H1 (cell line): ENCODE results near the gene MPHOSPH10. TPM values are rescaled to one million over a fixed set of nuclear protein-coding genes. Genes with fewer than 3 reads are reported as not detected.

Experiments
- CTCF ChIA-PET: fragments of 300-600 bp; sonication (Branson Sonifier 250); formaldehyde crosslinking; loops from one replicate; lab custom pipeline; 2021; ENCODE audit not compliant: partially characterized antibody; lab: Charles Lee
- POLR2A ChIA-PET: fragments of 300-600 bp; sonication (Branson Sonifier 250); formaldehyde crosslinking; loops from one replicate; lab custom pipeline; 2021; ENCODE audit warnings: inconsistent platforms; ENCODE audit not compliant: partially characterized antibody; lab: Charles Lee
- DNase-seq, 2 experiments: peaks; one replicate each; pipeline versions ENCODE4 v3.0.0 to v3.0.0-alpha.2; 2010 to 2022; ENCODE audit warnings: low spot score in 2 of 2, low read depth in 1 of 2, mixed read lengths in 1 of 2
- FAIRE-seq: peaks from 2 replicates; lab custom pipeline; 2011; peaks lifted over from hg19 to GRCh38; lab: Jason Lieb, UNC
- H2AFZ ChIP-seq: 2 replicates; pipeline ENCODE4 v1.8.1; 2012; ENCODE audit warnings: low read length, inconsistent platforms
- H2AK5ac ChIP-seq: 2 replicates; pipeline ENCODE4 v1.6.1; 2013; ENCODE audit warnings: low read depth, low read length
- H2BK120ac ChIP-seq: replicated peaks from 2 replicates; pipeline ENCODE3; 2013; ENCODE audit warnings: low read depth, low read length, inconsistent platforms
- H2BK12ac ChIP-seq: 2 replicates; pipeline ENCODE4 v1.6.1; 2013; ENCODE audit warnings: low read depth, low read length
- H2BK15ac ChIP-seq: 2 replicates; pipeline ENCODE4 v1.6.1; 2013; ENCODE audit warnings: low read length
- H2BK20ac ChIP-seq: 2 replicates; pipeline ENCODE4 v1.6.1; 2013; ENCODE audit warnings: low read length
- H2BK5ac ChIP-seq: 2 replicates; pipeline ENCODE4 v1.6.1; 2013; ENCODE audit warnings: low read depth, low read length
- H3K14ac ChIP-seq: 2 replicates; pipeline ENCODE4 v1.6.1; 2013; ENCODE audit warnings: inconsistent platforms; ENCODE audit not compliant: insufficient read length
- H3K18ac ChIP-seq: 2 replicates; pipeline ENCODE4 v1.6.1; 2013; ENCODE audit warnings: low read length; ENCODE audit errors: extremely low read depth
- H3K23ac ChIP-seq: 2 replicates; pipeline ENCODE4 v1.6.1; 2013; ENCODE audit warnings: inconsistent platforms; ENCODE audit not compliant: insufficient read length
- H3K23me2 ChIP-seq: 2 replicates; pipeline ENCODE4 v1.6.1; 2013; ENCODE audit warnings: low read depth, low read length
- H3K27ac ChIP-seq: 2 replicates; pipeline ENCODE4 v1.6.1; 2011; ENCODE audit warnings: low read depth, low read length, inconsistent platforms
- H3K27me3 ChIP-seq, 4 experiments: replicated peaks in 1 of 4; 1 replicate in 1 of 4; 2 replicates in 3 of 4; pipeline versions ENCODE4 v1.6.1 to v1.8.1; 2011 to 2013; ENCODE audit warnings: low read length in 3 of 4, mild to moderate bottlenecking in 3 of 4, inconsistent platforms in 2 of 4, mixed read lengths in 2 of 4, moderate library complexity in 1 of 4; ENCODE audit not compliant: control insufficient read depth in 3 of 4, insufficient read depth in 3 of 4; ENCODE audit errors: extremely low read depth in 1 of 4
- H3K36me3 ChIP-seq, 4 experiments: 2 replicates each; pipeline versions ENCODE4 v1.6.1 to v1.8.1; 2011 to 2013; ENCODE audit warnings: mild to moderate bottlenecking in 4 of 4, low read length in 3 of 4, moderate library complexity in 2 of 4, control low read depth in 1 of 4, inconsistent platforms in 1 of 4; ENCODE audit not compliant: insufficient read depth in 4 of 4, control insufficient read depth in 2 of 4
- H3K4ac ChIP-seq: replicated peaks from 2 replicates; pipeline ENCODE3; 2013; ENCODE audit warnings: low read length, low read depth, mixed read lengths, inconsistent platforms; ENCODE audit not compliant: insufficient read length
- H3K4me1 ChIP-seq, 4 experiments: replicated peaks in 1 of 4; 1 replicate in 1 of 4; 2 replicates in 3 of 4; pipeline versions ENCODE4 v1.6.1 to v1.8.1; 2011 to 2013; ENCODE audit warnings: low read length in 3 of 4, inconsistent platforms in 2 of 4, mixed read lengths in 1 of 4; ENCODE audit not compliant: insufficient read depth in 4 of 4, control insufficient read depth in 3 of 4
- H3K4me2 ChIP-seq, 2 experiments: 2 replicates each; pipeline versions ENCODE4 v1.6.1 to v1.8.1; 2011 to 2013; ENCODE audit warnings: low read depth in 2 of 2, low read length in 2 of 2, control low read depth in 1 of 2, inconsistent platforms in 1 of 2, mild to moderate bottlenecking in 1 of 2; ENCODE audit not compliant: insufficient read depth in 1 of 2
- H3K4me3 ChIP-seq, 4 experiments: fragments of 200-600, 300-600 bp in 1 of 4; sonication (generic), shearing (Covaris generic), sonication (Bioruptor Twin) in 1 of 4; 2 replicates each; pipeline versions ENCODE4 v1.5.1 to v1.8.1; 2011 to 2016; ENCODE audit warnings: low read length in 4 of 4, low read depth in 3 of 4, control low read depth in 2 of 4, inconsistent platforms in 2 of 4, mild to moderate bottlenecking in 2 of 4, mixed read lengths in 1 of 4, moderate library complexity in 1 of 4; ENCODE audit not compliant: insufficient read depth in 2 of 4; ENCODE audit errors: extremely low read depth in 1 of 4
- H3K56ac ChIP-seq: replicated peaks from 2 replicates; pipeline ENCODE3; 2013; ENCODE audit warnings: low read depth, mild to moderate bottlenecking, mixed read lengths, low read length, inconsistent platforms; ENCODE audit not compliant: insufficient read length
- H3K79me1 ChIP-seq: 2 replicates; pipeline ENCODE4 v1.6.1; 2013; ENCODE audit warnings: low read depth, low read length, control low read depth
- H3K79me2 ChIP-seq, 2 experiments: 2 replicates each; pipeline versions ENCODE4 v1.6.1 to v1.8.1; 2012 to 2013; ENCODE audit warnings: low read length in 2 of 2, mild to moderate bottlenecking in 2 of 2, inconsistent platforms in 1 of 2; ENCODE audit not compliant: insufficient read depth in 2 of 2, control insufficient read depth in 1 of 2
- H3K9ac ChIP-seq, 4 experiments: replicated peaks in 1 of 4; 1 replicate in 1 of 4; 2 replicates in 3 of 4; pipeline versions ENCODE4 v1.6.1 to v1.8.1; 2011 to 2013; ENCODE audit warnings: low read depth in 3 of 4, low read length in 3 of 4, control low read depth in 2 of 4, mild to moderate bottlenecking in 2 of 4, moderate library complexity in 2 of 4, inconsistent platforms in 1 of 4; ENCODE audit errors: extremely low read depth in 1 of 4
- H3K9me3 ChIP-seq, 2 experiments: 2 replicates each; pipeline versions ENCODE4 v1.6.1 to v1.8.1; 2012 to 2013; ENCODE audit warnings: mild to moderate bottlenecking in 2 of 2, moderate library complexity in 2 of 2, control low read depth in 1 of 2, inconsistent platforms in 1 of 2, low read depth in 1 of 2, low read length in 1 of 2, mixed read lengths in 1 of 2; ENCODE audit not compliant: insufficient read depth in 2 of 2
- H4K20me1 ChIP-seq, 2 experiments: replicated peaks in 1 of 2; 2 replicates each; pipeline versions ENCODE3 to v1.8.1; 2011 to 2013; ENCODE audit warnings: inconsistent platforms in 2 of 2, low read length in 2 of 2, mild to moderate bottlenecking in 1 of 2; ENCODE audit not compliant: insufficient read depth in 2 of 2, control insufficient read depth in 1 of 2
- H4K5ac ChIP-seq: 2 replicates; pipeline ENCODE4 v1.6.1; 2013; ENCODE audit warnings: low read length, low read depth, mixed read lengths, inconsistent platforms; ENCODE audit not compliant: insufficient read length
- H4K8ac ChIP-seq: 2 replicates; pipeline ENCODE4 v1.8.0; 2013; ENCODE audit warnings: mild to moderate bottlenecking, moderate library complexity, low read length, inconsistent platforms; ENCODE audit not compliant: insufficient read depth; ENCODE audit errors: extremely low read depth
- H4K91ac ChIP-seq: replicated peaks from 2 replicates; pipeline ENCODE3; 2013; ENCODE audit warnings: low read length, mixed read lengths, inconsistent platforms; ENCODE audit not compliant: insufficient read length
- CBX8 ChIP-seq: fragments of 300-800, 300-1000 bp; sonication (generic); IDR thresholded peaks from 2 replicates; pipeline ENCODE4 v1.7.1; 2016; ENCODE audit warnings: low read depth, low read length, borderline replicate concordance
- EZH2 ChIP-seq: fragments of 200-600 bp; sonication (generic); IDR thresholded peaks from 2 replicates; pipeline ENCODE4 v1.7.1; 2012; ENCODE audit warnings: low read depth, mild to moderate bottlenecking, moderate library complexity, low read length, inconsistent platforms; ENCODE audit not compliant: severe bottlenecking
- MAFK ChIP-seq: IDR thresholded peaks from 2 replicates; pipeline ENCODE4 v1.6.1; 2012; ENCODE audit warnings: low read depth, mild to moderate bottlenecking, improper control_type of control experiment, low read length
- NANOG ChIP-seq: IDR thresholded peaks from 2 replicates; pipeline ENCODE4 v1.6.1; 2011; ENCODE audit warnings: low read length, low read depth, mild to moderate bottlenecking, inconsistent platforms; ENCODE audit not compliant: insufficient read depth, poor library complexity, severe bottlenecking
- RNF2 ChIP-seq: fragments of 200-900, 300-1000 bp; sonication (generic); IDR thresholded peaks from 2 replicates; pipeline ENCODE4 v1.7.1; 2016; ENCODE audit warnings: borderline replicate concordance, low read depth, mild to moderate bottlenecking, antibody characterized with exemption, low read length; ENCODE audit not compliant: poor library complexity, severe bottlenecking; ENCODE audit errors: missing control alignments
- TAF1 ChIP-seq: IDR thresholded peaks from 2 replicates; pipeline ENCODE4 v1.6.1; 2011; ENCODE audit warnings: mild to moderate bottlenecking, low read depth, low read length
- USF2 ChIP-seq: IDR thresholded peaks from 2 replicates; pipeline ENCODE4 v1.6.1; 2011; ENCODE audit warnings: low read length, improper control_type of control experiment
- WGBS, 2 experiments: shearing (Covaris generic) in 1 of 2; methylation state at CpG; one replicate each; pipeline versions ENCODE4 v1.1.6 to v1.1.7; 2013 to 2015; ENCODE audit warnings: low lambda C conversion rate in 2 of 2, mixed read lengths in 2 of 2, inconsistent platforms in 1 of 2, low coverage in 1 of 2, missing lambda C conversion rate in 1 of 2; ENCODE audit not compliant: insufficient replicate concordance in 2 of 2, insufficient coverage in 1 of 2, insufficient read length in 1 of 2; ENCODE audit errors: extremely low coverage in 1 of 2, missing lambda C conversion rate in 1 of 2; 5-methylcytosine and 5-hydroxymethylcytosine counted together
- polyA plus RNA-seq, 7 experiments: library from polyadenylated mRNA; depleted of rRNA in 3 of 7; stranded (reverse) in 5 of 7; unstranded in 2 of 7; fragments of >200 nt in 5 of 7; fragments of 200-250 nt in 2 of 7; gene quantifications; 1 replicate in 5 of 7; 2 replicates in 1 of 7; 4 replicates in 1 of 7; pipeline versions ENCODE4 v1.2.1 to v1.2.3, GENCODE V29; 2011 to 2013; ENCODE audit warnings: missing spikeins in 2 of 7, mixed read lengths in 2 of 7
- total RNA-seq: library from RNA; stranded (reverse); fragmentation: NEBNext Ultra II Directional; extraction: Animal tissue kit (Norgen Biotek cat#: 25700); gene quantifications from 2 replicates; pipeline ENCODE4 v1.2.1, GENCODE V29; 2021

Gene MPHOSPH10
- total and polyA plus RNA-seq, 2 of the 8 experiments (the other 6 are each of a cell fraction or from before 2014, with no cell fraction given), result 4.5 to 39.1 TPM

- TF ChIP-seq TAF1, result no peak
- no peak for TF ChIP-seq RNF2
- no peak for TF ChIP-seq MAFK
- TF ChIP-seq USF2, result no peak
- no peak for TF ChIP-seq NANOG
- TF ChIP-seq EZH2, result no peak
- no peak for TF ChIP-seq CBX8
- H4K5ac ChIP-seq, result no peak overlapping the region
- CTCF ChIA-PET, result interaction anchor here (0.8 to 1.8 kb wide), 6 partner anchors 8 to 51 kb away, joined by 3 to 7 read pairs (median 4); no protein-coding TSS in a partner anchor
- no peak overlapping the region for H2AFZ ChIP-seq
- no peak overlapping the region for H3K9ac ChIP-seq
- no peak overlapping the region for H3K27ac ChIP-seq
- no peak for FAIRE-seq
- H3K18ac ChIP-seq, result no peak overlapping the region
- no peaks in the 10 kb centered on the region for H3K79me2 ChIP-seq
- H2AK5ac ChIP-seq, result no peak overlapping the region
- no peak overlapping the region for H2BK12ac ChIP-seq
- no peaks in the 10 kb centered on the region for H3K23me2 ChIP-seq
- H4K91ac ChIP-seq, result no peak overlapping the region
- H3K4ac ChIP-seq, result no peak overlapping the region
- no peak overlapping the region for H2BK15ac ChIP-seq
- POLR2A ChIA-PET, result interaction anchor here (1.3 kb wide), 1 partner anchor 12 kb away, joined by 3 read pairs; no protein-coding TSS in a partner anchor
- 96% methylated on average over 3 of the region's 3 CpGs; no CpG with 5 or more reads in 1 of the 2 experiments for WGBS, 2 experiments
- H3K36me3 ChIP-seq, result no peaks in the 10 kb centered on the region
- H4K8ac ChIP-seq, result no peak overlapping the region
- no peaks in the 10 kb centered on the region for H4K20me1 ChIP-seq
- no peak overlapping the region for H3K23ac ChIP-seq
- no peak overlapping the region for H3K4me2 ChIP-seq
- no peaks in the 10 kb centered on the region for H3K9me3 ChIP-seq
- no peaks in the 10 kb centered on the region for H3K27me3 ChIP-seq
- H3K4me1 ChIP-seq, result no peaks in the 10 kb centered on the region
- DNase-seq, result peak in 1 of 2 experiments; percentile 20
- no peak overlapping the region for H3K56ac ChIP-seq
- H2BK20ac ChIP-seq, result no peak overlapping the region
- H2BK5ac ChIP-seq, result no peak overlapping the region
- H2BK120ac ChIP-seq, result no peak overlapping the region
- no peak overlapping the region for H3K4me3 ChIP-seq
- H3K79me1 ChIP-seq, result no peaks in the 10 kb centered on the region
- no peak overlapping the region for H3K14ac ChIP-seq
Measured at GRCh38 chr2:71174207-71174606, 43.8 kb downstream of the MPHOSPH10 start.
